Stimulated activated CD4-positive, alpha-beta T cell treated with anti-CD3 and anti-CD28 coated beads, Interleukin-4, amount 100 ng/mL, for 48 hours (primary cell): ENCODE results near the gene HNRNPUL2.
A peak's percentile ranks its signal among the peaks of the same experiment; 100 is the strongest.
"Not testable (repeated sequence)": the region's sequence is repeated elsewhere in the genome, so short reads cannot be mapped to it uniquely, and the experiment has no call there.

ENCODE experiments used
- DNase-seq, 2 donors: peaks; one replicate each; pipeline ENCODE4 v3.0.0-alpha.2; 2020; ENCODE audit warnings: low read depth in 2 of 2

HNRNPUL2 gene

GRCh38 chr11:62727165-62727871 lies at the start of gene HNRNPUL2:
TSS of gene HNRNPUL2 (minus strand) at chr11:62727457. CDS start at chr11:62727156, 301 bp downstream.
- peak; percentile 95 to 98 for DNase-seq

GRCh38 chr11:62775646-62776045 lies 48.4 kb upstream of the HNRNPUL2 start:
- DNase-seq, result no peak

- DNase-seq, result no peak
Measured at GRCh38 chr11:62774407-62774806, 47.1 kb upstream of the HNRNPUL2 start.

GRCh38 chr11:62771144-62772021 lies 44.1 kb upstream of the HNRNPUL2 start, which contains the start of gene TAF6L:
TSS of gene TAF6L (plus strand) at chr11:62771396. CDS start at chr11:62775784, 4,388 bp downstream.
- peak; percentile 97 for DNase-seq

- no peak for DNase-seq
Measured at GRCh38 chr11:62770778-62771143, 43.5 kb upstream of the HNRNPUL2 start.

- not testable (repeated sequence) for DNase-seq
Measured at GRCh38 chr11:62760867-62761227, 33.6 kb upstream of the HNRNPUL2 start.

GRCh38 chr11:62757846-62758788 lies 30.9 kb upstream of the HNRNPUL2 start:
- no peak for DNase-seq

- no peak for DNase-seq
Measured at GRCh38 chr11:62755086-62755615, 27.9 kb upstream of the HNRNPUL2 start.

- peak; percentile 95 to 97 for DNase-seq
Measured at GRCh38 chr11:62753736-62754603, 26.7 kb upstream of the HNRNPUL2 start, which contains the start of gene ZBTB3. TSS of gene ZBTB3 (minus strand) at chr11:62754160. CDS start at chr11:62753664, 496 bp downstream.

GRCh38 chr11:62752994-62753735 lies 25.9 kb upstream of the HNRNPUL2 start:
- DNase-seq, result no peak

GRCh38 chr11:62752177-62752785 lies 25.0 kb upstream of the HNRNPUL2 start:
- DNase-seq, result no peak

GRCh38 chr11:62749931-62750330 lies 22.7 kb upstream of the HNRNPUL2 start:
- not testable (repeated sequence) for DNase-seq

- DNase-seq, result no peak
Measured at GRCh38 chr11:62747475-62748160, 20.4 kb upstream of the HNRNPUL2 start.

GRCh38 chr11:62737196-62737595 lies 9.9 kb upstream of the HNRNPUL2 start:
- DNase-seq, result no peak

- DNase-seq, result no peak
Measured at GRCh38 chr11:62732830-62733229, 5.6 kb upstream of the HNRNPUL2 start.

GRCh38 chr11:62730076-62730475 lies 2.8 kb upstream of the HNRNPUL2 start:
- not testable (repeated sequence) for DNase-seq

GRCh38 chr11:62728171-62728988 lies 1.1 kb upstream of the HNRNPUL2 start, which contains the start of gene TTC9C:
TSS of gene TTC9C (plus strand) at chr11:62728486. CDS start at chr11:62728849, 363 bp downstream.
- peak; percentile 74 to 82 for DNase-seq

GRCh38 chr11:62727872-62728170 lies 564 bp upstream of the HNRNPUL2 start:
- DNase-seq, result peak; percentile 65 to 82
